Heart right ventricle (tissue), 16 donors: ENCODE results near the gene RBM5. TPM values are rescaled to one million over a fixed set of nuclear protein-coding genes. Genes with fewer than 3 reads are reported as not detected.
A peak's percentile ranks its signal among the peaks of the same experiment; 100 is the strongest.

Experiments
- ATAC-seq, 8 donors: fragments of 200-7000 bp; cut with Tn5 transposase; one replicate each; pipeline ENCODE4 v1.9.1; 2020; ENCODE audit warnings: mild to moderate bottlenecking in 8 of 8, moderate library complexity in 8 of 8, moderate number of reproducible peaks in 1 of 8
- DNase-seq, 2 donors: peaks; one replicate each; pipeline ENCODE4 v3.0.0-alpha.2; 2020
- H3K27ac ChIP-seq, 10 donors: fragments of 200-600 bp; sonication (generic) in 2 of 10; one replicate each; pipeline versions ENCODE4 v1.5.0 to v1.8.0; 2020 to 2022; ENCODE audit warnings: mild to moderate bottlenecking in 3 of 10
- H3K27me3 ChIP-seq, 7 donors: fragments of 200-600 bp; one replicate each; pipeline ENCODE4 v1.8.0; 2021 to 2022; ENCODE audit warnings: mild to moderate bottlenecking in 2 of 7
- H3K36me3 ChIP-seq, 9 donors: fragments of 200-600 bp; sonication (generic) in 1 of 9; one replicate each; pipeline versions ENCODE4 v1.5.0 to v1.8.0; 2020 to 2022; ENCODE audit warnings: mild to moderate bottlenecking in 2 of 9
- H3K4me1 ChIP-seq, 9 donors: fragments of 200-600 bp; sonication (generic) in 1 of 9; one replicate each; pipeline versions ENCODE4 v1.5.0 to v1.8.0; 2020 to 2022; ENCODE audit warnings: mild to moderate bottlenecking in 4 of 9
- H3K4me3 ChIP-seq, 10 donors: fragments of 200-600 bp; sonication (generic) in 2 of 10; one replicate each; pipeline versions ENCODE4 v1.5.0 to v1.8.0; 2020 to 2022; ENCODE audit warnings: mild to moderate bottlenecking in 7 of 10, moderate library complexity in 2 of 10
- H3K9me3 ChIP-seq, 11 donors: fragments of 200-600 bp in 10 of 11; sonication (generic) in 2 of 11; one replicate each; pipeline versions ENCODE4 v1.5.0 to v1.8.0; 2013 to 2022; ENCODE audit warnings: mild to moderate bottlenecking in 2 of 11, control low read depth in 1 of 11, moderate library complexity in 1 of 11
- CTCF ChIP-seq, 9 donors: fragments of 200-600 bp; sonication (generic) in 2 of 9; IDR thresholded peaks; one replicate each; pipeline versions ENCODE4 v1.5.0 to v1.8.0; 2021 to 2022; ENCODE audit warnings: antibody characterized with exemption in 9 of 9, mild to moderate bottlenecking in 5 of 9, moderate library complexity in 1 of 9
- WGBS, 2 donors: extraction: QIAGEN DNeasy Blood & Tissue Kit; methylation state at CpG; one replicate each; pipeline ENCODE4 v1.1.7; 2013; ENCODE audit warnings: inconsistent platforms in 1 of 2; 5-methylcytosine and 5-hydroxymethylcytosine counted together
- intact Hi-C, 10 donors: fragments of 100-400 bp; cut with DNase I; formaldehyde crosslinking; loops; one replicate each; pipeline versions ENCODE4 v1.11.1 to v1.14.2; 2022
- polyA plus RNA-seq, 2 donors: library from polyadenylated mRNA; stranded (reverse); fragments of 200-250 nt; gene quantifications; one replicate each; pipeline ENCODE4 v1.2.3, GENCODE V29; 2013
- total RNA-seq, 10 donors: library from RNA; stranded (reverse); fragmentation: NEBNext Ultra II Directional in 3 of 10; extraction: Animal tissue kit (Norgen Biotek cat#: 25700) in 3 of 10; gene quantifications; one replicate each; pipeline versions ENCODE4 v1.2.1 to v1.2.4, GENCODE V29; 2021 to 2023
- donor health status: Arrhythmogenic right ventricular cardiomyopathy.
- donor health status: ischemic (EF 13 %, LVEDD 7.1; RV severe dilation, severe dysfunction).
- donor health status: healthy with polysubstance abuse.
- donor health status: DM: no; HTN: yes; CAD: no.
- donor health status: DM: no; HTN: no; CAD: no.
- donor health status: ischemic (EF 25% LVEDD 6.9; RV normal size, moderate dysfunction).
- donor health status: ischemic (EF 25% LVEDD 5.7; RV mildly dilated, moderate dysfunction).
- donor health status: healthy.
- donor health status: DM: yes; HTN: yes; CAD: no.
- donor health status: Ischemic cardiomyopathy.
- donor health status: ischemic (EF 35%, LVEDD 5.7; RV mildly dilated, moderate dysfunction).
- donor health status: nonischemic (EF 11% LVEDD 7.7; RV severe dilation, severe dysfunction).
- donor health status: DM: yes; HTN: yes; CAD: no.
- donor health status: PGD.
- donor health status: ischemic (EF 29% LVEDD 5.4; RV normal size, mild dysfunction).
- donor health status: nonischemic (EF 23%, LVEDD 6.1; RV moderate dilation, normal function).

RBM5 gene
- total and polyA plus RNA-seq, 12 donors: 30.2 to 86.3 (median 56.8) TPM

- 53 to 63% methylated on average over 9 of the region's 9 CpGs for WGBS, 2 donors
- DNase-seq (peak in 1 of 2 donors; percentile 59), ATAC-seq (peak in 6 of 8 donors; percentile 2 to 32 (median 7))
- TF ChIP-seq CTCF (IDR thresholded peaks at IDR 0.05): no peak
- intact Hi-C loops: no loop called here
- peaks cover 55 to 98% (median 89%) of the 10 kb centered on the region in 9 donors for H3K4me1 ChIP-seq
- H3K36me3 ChIP-seq: no peaks in the 10 kb centered on the region
- no peaks in the 10 kb centered on the region for H3K9me3 ChIP-seq
- H3K27me3 ChIP-seq: no peaks in the 10 kb centered on the region
- H3K27ac ChIP-seq: peak overlapping the region; percentile 7 to 91 (median 84)
- no peak overlapping the region for H3K4me3 ChIP-seq
Measured at GRCh38 chr3:50168388-50168787, 79.7 kb downstream of the RBM5 start.

Other genes with a start within 250 kb of the RBM5 start
- 1 to 10 TPM in 7 of 10 donors, under 1 TPM in 3; 0.20 to 2.4 (median 1.4) TPM for gene TRAIP, start 232.4 kb upstream of the RBM5 start, total RNA-seq
- 1 to 10 TPM in 1 of 2 donors, under 1 TPM in 1; 0.96 to 1.6 TPM for gene TRAIP, start 232.4 kb upstream of the RBM5 start, polyA plus RNA-seq
- not detected for gene CAMKV, start 219.0 kb upstream of the RBM5 start, total RNA-seq
- not detected for gene CAMKV, start 219.0 kb upstream of the RBM5 start, polyA plus RNA-seq
- 1 to 10 TPM in 8 of 10 donors, under 1 TPM in 2; 0.53 to 4.4 (median 1.6) TPM for gene MST1R, start 185.0 kb upstream of the RBM5 start, total RNA-seq
- gene MST1R, start 185.0 kb upstream of the RBM5 start, polyA plus RNA-seq: 1 to 10 TPM; 1.7 to 7.1 TPM
- 1 to 10 TPM; 5.3 to 8.2 (median 6.7) TPM for gene MON1A, start 159.1 kb upstream of the RBM5 start, total RNA-seq
- gene MON1A, start 159.1 kb upstream of the RBM5 start, polyA plus RNA-seq: 10 to 100 TPM in 1 of 2 donors, 1 to 10 TPM in 1; 6.5 to 10.6 TPM
- gene RBM6, start 148.8 kb upstream of the RBM5 start, total RNA-seq: 10 to 100 TPM; 29.8 to 57.6 (median 37.6) TPM
- gene RBM6, start 148.8 kb upstream of the RBM5 start, polyA plus RNA-seq: 100 to 1,000 TPM in 1 of 2 donors, 10 to 100 TPM in 1; 26.0 to 208 TPM
- gene SEMA3F, start 66.4 kb downstream of the RBM5 start, total RNA-seq: 10 to 100 TPM in 5 of 10 donors, 1 to 10 TPM in 5; 5.1 to 37.2 (median 10.2) TPM
- 10 to 100 TPM; 15.1 to 21.3 TPM for gene SEMA3F, start 66.4 kb downstream of the RBM5 start, polyA plus RNA-seq
- not detected for gene GNAT1, start 102.7 kb downstream of the RBM5 start, total RNA-seq
- not detected for gene GNAT1, start 102.7 kb downstream of the RBM5 start, polyA plus RNA-seq
- gene SLC38A3, start 116.4 kb downstream of the RBM5 start, total RNA-seq: 10 to 100 TPM in 7 of 10 donors, 1 to 10 TPM in 3; 6.2 to 16.4 (median 11.2) TPM
- gene SLC38A3, start 116.4 kb downstream of the RBM5 start, polyA plus RNA-seq: 10 to 100 TPM in 1 of 2 donors, 1 to 10 TPM in 1; 1.4 to 11.8 TPM
- gene GNAI2, start 147.3 kb downstream of the RBM5 start, total RNA-seq: 100 to 1,000 TPM; 112 to 270 (median 146) TPM
- 100 to 1,000 TPM; 107 to 171 TPM for gene GNAI2, start 147.3 kb downstream of the RBM5 start, polyA plus RNA-seq
- gene SEMA3B, start 180.2 kb downstream of the RBM5 start, total RNA-seq: 10 to 100 TPM; 14.9 to 28.8 (median 21.9) TPM
- gene SEMA3B, start 180.2 kb downstream of the RBM5 start, polyA plus RNA-seq: 10 to 100 TPM; 21.2 to 46.7 TPM
- gene LSMEM2, start 190.2 kb downstream of the RBM5 start, total RNA-seq: 10 to 100 TPM; 13.2 to 45.2 (median 33.2) TPM
- 10 to 100 TPM in 1 of 2 donors, 1 to 10 TPM in 1; 1.9 to 26.3 TPM for gene LSMEM2, start 190.2 kb downstream of the RBM5 start, polyA plus RNA-seq
- gene IFRD2, start 203.5 kb downstream of the RBM5 start, total RNA-seq: 10 to 100 TPM; 45.3 to 96.2 (median 54.1) TPM
- 100 to 1,000 TPM in 1 of 2 donors, 10 to 100 TPM in 1; 88.1 to 123 TPM for gene IFRD2, start 203.5 kb downstream of the RBM5 start, polyA plus RNA-seq
- gene HYAL3, start 210.5 kb downstream of the RBM5 start, total RNA-seq: 1 to 10 TPM in 8 of 10 donors, under 1 TPM in 2; 0.80 to 3.0 (median 1.9) TPM
- gene HYAL3, start 210.5 kb downstream of the RBM5 start, polyA plus RNA-seq: 1 to 10 TPM; 2.0 to 2.8 TPM
- gene NAA80, start 210.5 kb downstream of the RBM5 start, total RNA-seq: 10 to 100 TPM in 1 of 10 donors, 1 to 10 TPM in 9; 7.7 to 11.1 (median 8.2) TPM
- gene NAA80, start 210.5 kb downstream of the RBM5 start, polyA plus RNA-seq: 10 to 100 TPM in 1 of 2 donors, 1 to 10 TPM in 1; 6.4 to 13.5 TPM
- gene HYAL1, start 214.7 kb downstream of the RBM5 start, total RNA-seq: 100 to 1,000 TPM in 1 of 10 donors, 10 to 100 TPM in 9; 48.8 to 120 (median 66.7) TPM
- 10 to 100 TPM; 41.0 to 70.5 TPM for gene HYAL1, start 214.7 kb downstream of the RBM5 start, polyA plus RNA-seq
- 10 to 100 TPM; 25.1 to 94.0 (median 35.2) TPM for gene HYAL2, start 233.8 kb downstream of the RBM5 start, total RNA-seq
- 100 to 1,000 TPM in 1 of 2 donors, 10 to 100 TPM in 1; 86.5 to 135 TPM for gene HYAL2, start 233.8 kb downstream of the RBM5 start, polyA plus RNA-seq
- 10 to 100 TPM; 23.7 to 34.9 (median 26.9) TPM for gene TUSC2, start 239.3 kb downstream of the RBM5 start, total RNA-seq
- 10 to 100 TPM; 27.4 to 59.1 TPM for gene TUSC2, start 239.3 kb downstream of the RBM5 start, polyA plus RNA-seq